ENCODE data around the gene PARD3.

The PARD3 gene

GRCh38 chr10:34825414-34825813, 10.3 kb upstream of the PARD3 start:
- in situ Hi-C loops (cut with MboI; ENCODE audit: low sequenced_read_pairs): no loop called here

- in situ Hi-C loops (cut with MboI; ENCODE audit: low sequenced_read_pairs): no loop called here
These were observed 9.8 kb upstream of the PARD3 start for GRCh38 chr10:34824870-34825269.

DNA sequence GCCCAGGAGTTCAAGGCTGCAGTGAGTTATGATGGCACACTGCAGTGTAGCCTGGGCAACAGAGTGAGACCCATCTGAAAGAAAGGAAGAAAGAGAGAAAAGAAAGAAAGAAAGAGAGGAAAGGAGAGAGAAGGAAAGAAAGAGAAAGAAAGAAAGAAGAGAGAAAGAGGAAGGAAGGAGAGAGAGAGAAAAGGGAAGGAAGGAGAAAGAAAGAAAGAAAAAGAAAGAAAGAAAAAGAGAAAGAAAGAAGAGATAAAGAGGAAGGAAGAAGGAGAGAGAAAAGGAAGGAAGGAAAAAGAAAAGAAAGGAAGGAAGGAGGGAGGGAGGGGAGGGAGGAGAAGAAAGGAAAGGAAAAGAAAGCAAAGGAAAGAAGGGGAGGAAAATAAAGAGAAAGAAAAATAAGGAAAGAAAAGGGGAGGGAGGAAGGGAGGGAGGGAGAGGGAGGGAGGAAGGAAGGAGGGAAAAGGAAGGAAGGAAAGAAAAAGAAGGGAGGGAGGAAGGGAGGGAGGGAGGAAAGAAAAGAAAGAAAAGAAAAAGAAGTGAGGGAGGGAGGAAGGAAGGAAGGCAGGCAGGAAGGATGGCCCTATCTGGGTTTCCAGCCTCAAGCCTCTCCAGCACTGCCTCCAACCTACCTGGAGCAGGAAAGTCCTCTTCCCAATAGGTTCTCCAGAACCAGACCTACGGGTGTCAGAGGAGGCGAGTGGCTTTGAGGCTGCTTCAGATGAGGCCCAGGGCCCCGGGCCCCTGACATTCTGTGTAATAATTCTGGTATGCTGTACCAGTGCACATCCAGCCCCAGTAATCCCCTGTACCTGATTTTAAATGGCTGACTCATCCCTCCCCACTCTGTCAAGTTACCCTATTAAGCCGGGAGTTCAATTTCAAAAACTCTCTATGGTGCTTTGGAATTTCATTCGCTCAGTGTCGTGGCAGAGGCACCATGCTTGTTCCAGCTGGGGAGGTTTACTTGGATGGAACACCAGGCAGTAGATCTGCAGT, 6.8 kb upstream of the PARD3 start:
- in situ Hi-C loops (cut with MboI; ENCODE audit: low sequenced_read_pairs): no loop called here

DNA sequence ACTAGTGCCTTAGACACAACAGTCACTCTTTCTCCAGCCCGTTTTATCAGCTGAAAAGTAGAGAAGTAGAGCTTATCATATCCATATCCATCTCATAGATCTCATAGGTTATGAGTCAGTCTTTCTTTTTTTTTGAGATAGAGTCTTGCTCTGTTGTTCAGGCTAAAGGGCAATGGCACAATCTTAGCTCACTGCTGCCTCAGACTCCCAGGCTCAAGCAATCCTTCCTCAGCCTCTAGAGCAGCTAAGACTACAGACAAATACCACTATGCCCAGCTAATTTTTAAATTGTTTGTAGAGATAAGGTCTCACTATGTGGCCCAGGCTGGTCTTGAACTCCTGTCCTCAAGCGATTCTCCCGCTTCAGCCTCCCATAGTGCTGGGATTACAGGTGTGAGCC, 2.5 kb upstream of the PARD3 start:
- in situ Hi-C loops (cut with MboI; ENCODE audit: low sequenced_read_pairs): no loop called here

GRCh38 chr10:34817054-34817453, 2.0 kb upstream of the PARD3 start:
- in situ Hi-C loops (cut with MboI; ENCODE audit: low sequenced_read_pairs): no loop called here

GRCh38 chr10:34816501-34817002, 1.5 kb upstream of the PARD3 start:
- in situ Hi-C loops (cut with MboI; ENCODE audit: low sequenced_read_pairs): no loop called here

GRCh38 chr10:34816085-34816496, 995 bp upstream of the PARD3 start:
- in situ Hi-C loops (cut with MboI; ENCODE audit: low sequenced_read_pairs): no loop called here

GRCh38 chr10:34814913-34815184, 247 bp downstream of the PARD3 start:
- in situ Hi-C loops (cut with MboI; ENCODE audit: low sequenced_read_pairs): no loop called here

GRCh38 chr10:34814223-34814912, 728 bp downstream of the PARD3 start:
- in situ Hi-C loops (cut with MboI; ENCODE audit: low sequenced_read_pairs): no loop called here

DNA sequence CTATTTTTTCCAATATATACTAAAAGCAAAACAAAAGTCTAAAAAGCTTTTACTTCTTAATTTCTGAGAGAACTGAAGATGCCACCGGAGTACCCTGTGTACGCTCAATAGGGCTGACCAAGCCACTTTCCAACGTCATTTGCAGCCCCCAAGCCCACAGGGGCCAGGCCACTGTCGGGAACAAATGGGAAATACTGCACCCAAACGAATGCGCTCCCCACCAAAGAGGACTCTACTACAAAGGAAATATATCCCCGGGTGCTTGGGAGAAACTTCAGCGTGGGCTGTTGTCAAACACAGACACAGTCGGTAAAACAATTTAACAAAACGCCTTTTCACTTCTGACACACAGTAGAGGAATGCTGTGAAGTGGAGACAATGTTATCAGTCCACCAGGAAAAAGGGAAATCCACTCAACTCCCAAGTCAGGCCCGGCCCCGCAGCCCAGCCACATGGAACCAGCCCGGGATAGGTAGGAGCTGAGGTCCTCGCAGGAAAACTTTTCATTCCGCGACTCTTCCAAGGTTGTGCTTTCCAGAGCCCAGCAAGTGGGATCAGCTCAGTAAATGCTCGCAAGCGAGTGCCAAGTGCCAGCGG, 1.4 kb downstream of the PARD3 start:
- in situ Hi-C loops (cut with MboI; ENCODE audit: low sequenced_read_pairs): no loop called here

DNA sequence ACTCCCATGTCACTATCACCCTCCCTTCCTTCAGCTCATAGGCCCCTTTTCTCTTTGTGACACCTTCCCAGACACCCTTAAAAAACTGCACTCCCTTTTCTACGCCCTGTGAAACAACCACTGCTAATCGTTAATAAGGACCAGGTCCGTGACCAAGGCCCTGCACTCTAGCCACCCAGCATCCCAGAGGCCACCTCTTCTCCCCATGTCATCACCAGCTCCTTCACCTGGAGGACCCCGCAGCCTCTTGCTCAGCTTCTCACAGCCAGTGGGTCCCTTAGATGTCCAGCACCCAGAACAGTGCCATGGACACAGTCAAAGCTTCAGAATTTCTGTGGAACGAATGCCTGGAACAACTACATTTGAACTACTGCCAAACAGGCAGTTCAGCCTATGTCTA, 2.3 kb downstream of the PARD3 start:
- in situ Hi-C loops (cut with MboI; ENCODE audit: low sequenced_read_pairs): no loop called here

DNA sequence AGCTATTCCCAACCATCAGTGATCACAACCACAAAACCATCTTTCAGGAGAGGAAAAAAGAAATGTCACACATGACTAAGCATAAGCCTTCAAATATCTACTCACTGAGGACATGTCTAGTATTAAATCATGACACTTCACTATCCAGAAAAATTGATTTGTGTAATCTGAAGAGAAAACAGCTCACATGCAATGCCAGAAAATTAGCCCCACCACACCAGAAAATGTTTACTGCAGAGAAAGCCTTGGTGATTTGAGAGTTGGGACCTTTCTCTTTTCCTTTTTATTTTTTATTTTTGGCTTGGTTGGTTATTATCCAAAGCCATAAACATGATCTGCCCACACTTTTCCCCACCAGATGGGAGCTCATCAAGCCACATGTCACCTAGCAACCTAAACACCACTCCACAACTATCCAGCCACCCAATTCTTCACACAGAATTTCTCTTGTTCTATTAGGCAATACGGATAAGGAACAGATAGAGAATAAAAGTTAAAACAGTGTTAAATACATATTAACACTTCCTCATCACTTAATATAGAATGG, 3.1 kb downstream of the PARD3 start:
- in situ Hi-C loops (cut with MboI; ENCODE audit: low sequenced_read_pairs): no loop called here

DNA sequence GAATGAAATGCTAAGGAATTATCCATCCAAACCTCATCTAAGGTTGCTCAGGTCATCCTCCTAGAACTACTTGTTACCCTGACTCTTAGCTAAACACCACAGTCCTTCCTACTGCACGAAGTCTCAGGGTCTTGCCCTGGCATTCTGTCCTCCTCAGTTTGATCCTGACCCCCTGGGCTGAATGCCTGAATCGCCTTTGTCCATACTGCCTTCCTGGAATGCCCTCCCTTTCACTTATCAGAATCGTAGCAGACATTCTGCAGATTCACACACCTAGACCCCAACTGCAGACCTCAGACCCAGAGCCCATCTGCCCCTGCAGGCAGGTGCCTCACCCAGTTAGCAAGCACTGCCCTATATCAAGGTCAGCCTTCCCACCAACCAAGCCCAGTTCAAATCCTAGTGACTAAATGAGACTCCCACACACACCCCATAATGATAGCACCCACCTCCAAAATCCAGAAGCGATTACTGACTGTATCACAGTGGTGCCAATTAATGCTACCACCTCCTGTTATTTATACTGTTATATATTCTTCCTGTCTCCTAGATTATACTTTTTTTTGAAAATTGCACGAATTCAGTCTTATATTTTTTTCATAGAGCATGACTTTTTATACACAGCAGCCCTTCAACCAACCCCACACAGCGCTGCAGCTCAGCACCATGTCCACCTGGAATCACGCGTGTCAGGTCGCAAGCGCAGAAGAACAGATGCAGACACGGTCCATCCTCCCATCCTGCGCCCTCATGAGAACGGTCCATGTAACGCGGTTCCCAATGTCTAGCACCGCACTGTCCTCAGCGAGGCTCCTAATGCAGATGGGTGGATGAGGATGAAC, 3.7 kb downstream of the PARD3 start:
- in situ Hi-C loops (cut with MboI; ENCODE audit: low sequenced_read_pairs): no loop called here

- in situ Hi-C loops (cut with MboI; ENCODE audit: low sequenced_read_pairs): no loop called here
These were observed 5.3 kb downstream of the PARD3 start for GRCh38 chr10:34809796-34810195.

DNA sequence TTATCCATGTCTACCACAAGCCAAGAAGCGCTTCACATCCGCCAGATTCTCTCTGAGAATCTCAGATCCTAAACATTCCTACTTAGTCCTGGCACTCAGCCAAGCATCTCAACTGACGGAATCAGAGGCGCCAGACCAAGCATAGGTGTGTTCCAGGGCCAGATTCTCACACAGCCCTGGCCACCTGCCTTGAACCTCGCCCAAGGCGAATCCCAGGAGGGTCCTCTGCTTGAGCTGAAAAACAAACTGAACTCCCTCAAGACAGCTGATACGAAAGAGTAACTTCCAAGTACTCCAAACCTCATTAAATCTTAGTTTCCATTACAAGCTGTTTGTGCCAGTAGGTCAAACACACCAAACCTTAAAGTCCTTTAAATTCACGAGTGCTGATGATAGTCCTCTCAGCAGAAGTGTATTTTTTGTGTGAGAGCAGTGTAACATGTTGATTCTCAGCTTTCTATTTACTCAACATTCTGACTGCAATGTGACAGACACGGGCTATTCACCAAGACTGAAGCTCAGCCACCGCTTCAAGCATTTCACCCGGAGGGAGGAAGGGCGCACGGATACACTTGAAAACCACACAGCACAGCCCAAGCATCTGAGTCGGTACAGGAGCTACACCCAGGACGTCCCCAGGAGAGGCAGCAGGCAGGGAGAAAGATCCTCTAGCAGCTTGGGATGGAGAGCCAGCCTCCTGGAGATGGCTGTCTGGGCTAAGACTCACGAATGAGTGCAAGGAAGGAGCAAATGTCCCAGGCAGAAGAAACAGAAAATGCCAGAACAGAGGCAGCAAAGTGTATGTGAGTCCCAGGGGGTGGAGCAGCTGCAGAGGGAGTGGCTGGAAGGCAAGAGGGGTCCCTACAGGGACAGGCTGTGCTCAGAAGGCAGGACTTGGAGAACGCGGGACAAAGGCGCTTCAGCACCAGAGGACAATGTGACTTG, 6.0 kb downstream of the PARD3 start:
- in situ Hi-C loops (cut with MboI; ENCODE audit: low sequenced_read_pairs): no loop called here

DNA sequence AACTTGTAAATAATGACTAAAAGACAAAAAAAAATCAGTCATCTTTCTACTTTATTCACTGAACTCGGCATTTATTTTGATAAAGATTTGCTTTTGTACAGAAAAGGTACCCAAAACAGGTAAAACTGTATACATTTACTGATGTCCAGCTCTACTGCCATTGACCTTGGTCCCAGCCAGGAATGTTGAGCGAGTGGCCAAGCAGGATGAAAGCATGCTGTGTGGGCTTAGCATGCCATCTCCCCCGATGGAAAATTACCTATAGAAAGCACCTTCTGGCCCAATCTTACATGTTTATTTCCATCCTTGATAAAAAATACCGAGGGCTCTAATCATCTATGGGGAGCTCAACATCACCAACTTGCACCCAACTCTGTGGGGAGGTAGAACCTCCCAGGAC, 6.8 kb downstream of the PARD3 start:
- in situ Hi-C loops (cut with MboI; ENCODE audit: low sequenced_read_pairs): no loop called here

DNA sequence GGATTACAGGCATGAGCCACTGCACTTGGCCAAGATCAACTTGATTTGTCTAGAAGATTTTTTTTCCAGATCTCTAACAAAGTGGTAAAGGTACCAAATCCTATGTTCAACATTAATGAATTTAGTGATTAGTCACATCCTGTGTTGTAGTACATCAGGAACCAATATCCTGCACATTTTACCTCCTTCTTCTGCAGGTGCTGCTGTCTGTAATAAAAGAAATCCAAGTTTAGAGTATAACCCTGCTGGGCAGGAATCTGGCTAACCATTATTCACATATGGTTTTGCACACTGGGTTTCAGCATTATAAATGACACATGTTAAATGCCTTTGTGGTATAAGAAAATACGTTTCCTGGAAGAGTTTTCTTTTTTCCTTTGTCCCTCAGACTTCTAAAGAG, 10.8 kb downstream of the PARD3 start:
- in situ Hi-C loops (cut with MboI; ENCODE audit: low sequenced_read_pairs): no loop called here

GRCh38 chr10:34802692-34803091, 12.4 kb downstream of the PARD3 start:
- in situ Hi-C loops (cut with MboI; ENCODE audit: low sequenced_read_pairs): no loop called here

DNA sequence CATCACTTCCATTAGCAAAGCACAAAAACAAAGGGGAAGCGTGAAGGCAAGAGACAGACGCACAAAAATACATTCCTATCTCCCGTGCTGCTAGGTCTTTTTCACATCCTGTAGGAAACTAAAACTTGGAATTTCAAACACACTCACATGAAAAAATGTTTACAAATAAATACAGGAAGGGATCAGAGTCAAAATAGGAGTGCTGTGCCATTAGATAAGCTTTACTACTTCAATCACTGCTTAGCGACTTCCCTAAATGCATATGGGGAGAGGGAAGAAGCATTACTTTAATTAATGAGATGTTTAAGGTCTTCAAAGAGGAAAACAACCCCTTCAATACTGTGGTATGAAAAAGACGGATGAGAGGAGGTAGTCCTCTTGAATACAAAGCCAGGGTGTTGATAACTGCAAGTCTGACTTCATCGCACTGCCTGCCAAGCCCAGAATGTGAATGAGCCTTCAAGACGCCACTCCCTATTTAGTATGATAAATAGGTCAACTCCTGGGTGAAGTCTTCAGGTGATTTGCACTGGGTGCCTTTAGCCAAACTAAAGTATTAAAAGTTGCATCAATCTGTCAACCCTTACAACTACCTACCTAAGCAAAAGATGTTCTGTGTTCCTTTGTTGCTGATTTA, 13.9 kb downstream of the PARD3 start:
- in situ Hi-C loops (cut with MboI; ENCODE audit: low sequenced_read_pairs): no loop called here
